Activated CD4-positive, alpha-beta T cell treated with anti-CD3 and anti-CD28 coated beads, Interleukin-2, amount 10 ng/mL, durations not matched to agents 24 days and 14 days (primary cell): Measurements from ENCODE around the gene MARCHF2. TPM values are rescaled to one million over a fixed set of nuclear protein-coding genes. Genes with fewer than 3 reads are reported as not detected.

Experiments used
- DNase-seq: peaks from one replicate; pipeline ENCODE4 v3.0.0; 2022
- H3K27ac Mint-ChIP-seq: one replicate; pipeline ENCODE4 v1.8.0; 2022; ENCODE audit warnings: mild to moderate bottlenecking, mixed read lengths
- H3K27me3 Mint-ChIP-seq: one replicate; pipeline ENCODE4 v1.8.0; 2022; ENCODE audit warnings: mixed read lengths
- H3K36me3 Mint-ChIP-seq: one replicate; pipeline ENCODE4 v1.8.0; 2022; ENCODE audit warnings: low read depth, mild to moderate bottlenecking, mixed read lengths
- H3K4me1 Mint-ChIP-seq: one replicate; pipeline ENCODE4 v1.8.0; 2021; ENCODE audit warnings: mixed read lengths
- H3K4me3 Mint-ChIP-seq: one replicate; pipeline ENCODE4 v1.8.0; 2022; ENCODE audit warnings: mild to moderate bottlenecking, moderate library complexity, mixed read lengths
- H3K9me3 Mint-ChIP-seq: one replicate; pipeline ENCODE4 v1.8.0; 2021; ENCODE audit warnings: mixed read lengths
- intact Hi-C: fragments of 100-400 bp; cut with micrococcal nuclease; formaldehyde crosslinking; loops from one replicate; pipeline ENCODE4 v1.15.1; 2023
- total RNA-seq: library from RNA; stranded (reverse); gene quantifications from 2 replicates; pipeline ENCODE4 v1.2.3, GENCODE V29; 2022

The MARCHF2 gene
- total RNA-seq, 1 donor from 2014 or later = 7.9 TPM

DNA sequence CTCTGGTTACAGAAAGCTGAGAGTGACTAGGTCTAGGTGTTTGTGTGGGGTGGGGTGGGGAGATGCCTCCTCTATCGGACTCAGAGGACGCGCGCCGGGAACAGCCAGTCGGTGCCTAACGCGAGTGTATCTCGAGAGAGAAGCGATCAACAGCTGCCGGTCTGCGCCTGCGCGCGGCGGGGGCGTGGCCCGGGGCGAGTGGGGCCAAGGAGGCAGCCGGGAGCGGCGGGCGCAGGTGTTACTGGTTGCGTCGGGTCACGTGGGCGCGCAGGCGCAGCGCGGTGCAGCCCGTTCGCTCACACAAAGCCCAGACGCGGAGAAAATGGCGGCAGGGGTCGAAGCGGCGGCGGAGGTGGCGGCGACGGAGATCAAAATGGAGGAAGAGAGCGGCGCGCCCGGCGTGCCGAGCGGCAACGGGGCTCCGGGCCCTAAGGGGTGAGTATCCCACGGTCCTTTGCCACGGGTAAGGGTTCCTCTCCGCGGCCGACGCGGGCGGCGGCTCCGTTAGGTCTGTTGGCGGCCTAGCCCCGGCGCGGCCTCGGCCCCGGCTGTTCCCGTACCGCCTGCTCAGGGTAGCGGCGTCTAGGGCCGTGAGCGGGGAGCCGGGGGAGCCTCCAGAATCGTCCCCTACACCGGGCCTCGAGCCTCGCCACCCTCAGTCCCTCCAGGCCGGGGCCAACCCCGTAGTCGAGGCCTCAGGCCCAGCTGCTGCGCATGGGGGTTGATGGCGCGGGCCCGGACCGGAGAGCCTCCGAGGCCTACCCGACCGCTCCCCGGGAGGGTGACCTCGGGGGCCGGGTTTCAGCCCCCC lies 31.8 kb downstream of the MARCHF2 start, which contains the start of gene HNRNPM:
Gene HNRNPM, plus strand, starts transcription at position 299 of the 811 bp plus-strand sequence. Its CDS starts 24 bp downstream, at position 323.
- Mint-ChIP-seq H3K4me3 (peak within 1 kb of the TSS; percentile 96), H3K9me3 (no peaks in the 10 kb centered on the region), H3K36me3 (peaks cover 29% of the 10 kb centered on the region), H3K27me3 (no peaks in the 10 kb centered on the region), H3K4me1 (peaks cover 25% of the 10 kb centered on the region), H3K27ac (peak within 1 kb of the TSS; percentile 99)
- DNase-seq = peak; percentile 100
- intact Hi-C loops = loop anchor here (1.0 to 10.0 kb wide), 4 partner anchors 32 to 130 kb away; partner anchors contain the start of genes MARCHF2, MYO1F, RAB11B and ZNF414

DNA sequence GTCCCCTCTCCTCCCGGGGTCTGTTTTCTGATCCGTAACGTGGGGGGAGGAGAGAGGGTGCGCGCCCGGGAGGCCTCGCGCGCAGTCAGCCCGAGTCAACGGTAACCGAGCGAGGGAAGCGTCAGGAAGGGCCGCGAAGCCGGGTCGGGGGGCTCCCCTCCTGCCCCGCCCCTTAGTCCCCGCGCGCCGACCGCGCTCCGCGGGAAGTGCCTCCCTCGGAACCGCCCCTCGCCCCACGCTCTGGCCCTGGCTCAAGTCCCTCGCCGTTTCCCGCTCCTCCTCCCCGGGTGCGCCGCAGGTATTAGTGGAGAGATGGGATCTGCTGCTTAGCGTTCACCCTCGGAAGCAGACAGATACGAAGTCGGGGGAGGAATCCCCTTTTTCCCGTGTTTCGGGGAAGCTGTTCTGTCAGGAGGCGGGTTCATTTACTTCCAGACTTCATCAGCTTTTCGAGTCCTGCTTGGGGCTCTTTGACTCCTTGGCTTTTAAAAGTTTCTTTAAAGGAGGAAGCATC lies 32.4 kb downstream of the MARCHF2 start:
- no peaks in the 10 kb centered on the region for H3K27me3 Mint-ChIP-seq
- intact Hi-C loops = loop anchor here (2.0 to 10.0 kb wide), 3 partner anchors 55 to 129 kb away; partner anchors contain the start of genes MYO1F, RAB11B and ZNF414

GRCh38 chr19:8446061-8446709 lies 33.1 kb downstream of the MARCHF2 start:
- intact Hi-C loops = loop anchor here (10.0 kb wide), 1 partner anchor 129 kb away; the partner anchor contains the start of gene MYO1F
- no peaks in the 10 kb centered on the region for H3K27me3 Mint-ChIP-seq
- no peak for DNase-seq
- peak overlapping the region; percentile 87 for H3K27ac Mint-ChIP-seq
- H3K4me1 Mint-ChIP-seq = peaks cover 30% of the 10 kb centered on the region
- H3K9me3 Mint-ChIP-seq = no peaks in the 10 kb centered on the region
- peaks cover 31% of the 10 kb centered on the region for H3K36me3 Mint-ChIP-seq
- peak overlapping the region; percentile 92 for H3K4me3 Mint-ChIP-seq

More for the DNA sequence above, 32.4 kb downstream of the MARCHF2 start:
- H3K9me3 Mint-ChIP-seq = no peaks in the 10 kb centered on the region
- peak overlapping the region; percentile 87 for H3K27ac Mint-ChIP-seq
- DNase-seq = peak; percentile 88
- H3K36me3 Mint-ChIP-seq = peaks cover 29% of the 10 kb centered on the region
- H3K4me1 Mint-ChIP-seq = peaks cover 27% of the 10 kb centered on the region
- H3K4me3 Mint-ChIP-seq = peak overlapping the region; percentile 92

DNA sequence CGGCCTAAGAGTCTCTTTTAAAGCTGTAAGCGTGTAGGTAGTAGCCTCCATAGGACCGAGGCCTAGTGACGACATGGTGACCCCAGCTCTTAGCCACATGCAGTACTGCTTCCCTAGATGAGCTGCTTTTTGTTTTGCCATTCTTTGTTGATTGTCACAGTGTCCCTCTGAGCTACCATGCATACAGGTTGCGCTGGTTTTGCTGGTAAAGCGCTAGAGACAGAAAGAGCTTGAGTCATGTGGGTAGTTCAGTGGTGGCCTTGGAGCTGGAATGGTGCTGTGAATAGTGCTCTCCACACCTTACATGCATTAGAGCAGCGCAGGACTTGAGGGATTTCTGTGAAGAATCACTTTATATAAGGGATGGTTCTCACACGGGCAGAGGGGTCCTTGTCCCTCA lies 36.7 kb downstream of the MARCHF2 start:
- Mint-ChIP-seq H3K4me3 (peak overlapping the region; percentile 5), H3K36me3 (peaks cover 47% of the 10 kb centered on the region), H3K27me3 (no peaks in the 10 kb centered on the region), H3K27ac (no peak overlapping the region), H3K9me3 (no peaks in the 10 kb centered on the region), H3K4me1 (peaks cover 50% of the 10 kb centered on the region)
- intact Hi-C loops = loop anchor here (10.0 kb wide), 1 partner anchor 125 kb away; the partner anchor contains the start of gene MYO1F
- DNase-seq = no peak

DNA sequence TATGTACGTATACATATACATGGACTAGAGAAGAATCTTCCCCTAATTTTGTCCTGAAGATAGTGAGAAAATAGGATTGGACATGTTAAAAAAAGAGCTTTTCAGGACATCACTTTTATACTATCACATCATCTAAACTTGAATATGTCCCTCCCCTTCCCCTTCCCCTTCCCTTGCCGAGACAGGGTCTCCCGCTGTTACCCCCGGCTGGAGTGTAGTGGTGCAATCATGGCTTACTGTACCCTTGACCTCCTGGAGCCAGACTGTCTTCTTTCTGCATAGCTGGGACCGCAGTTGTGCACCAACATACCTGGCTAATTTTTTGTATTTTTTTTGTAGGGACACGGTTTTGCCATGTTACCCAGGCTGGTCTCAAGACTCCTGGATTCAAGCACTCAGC lies 38.3 kb downstream of the MARCHF2 start:
- peaks cover 44% of the 10 kb centered on the region for H3K36me3 Mint-ChIP-seq
- DNase-seq = no peak
- peaks cover 51% of the 10 kb centered on the region for H3K4me1 Mint-ChIP-seq
- H3K27ac Mint-ChIP-seq = peak overlapping the region; percentile 11
- intact Hi-C loops = no loop called here
- no peak overlapping the region for H3K4me3 Mint-ChIP-seq
- H3K9me3 Mint-ChIP-seq = no peaks in the 10 kb centered on the region
- H3K27me3 Mint-ChIP-seq = no peaks in the 10 kb centered on the region

DNA sequence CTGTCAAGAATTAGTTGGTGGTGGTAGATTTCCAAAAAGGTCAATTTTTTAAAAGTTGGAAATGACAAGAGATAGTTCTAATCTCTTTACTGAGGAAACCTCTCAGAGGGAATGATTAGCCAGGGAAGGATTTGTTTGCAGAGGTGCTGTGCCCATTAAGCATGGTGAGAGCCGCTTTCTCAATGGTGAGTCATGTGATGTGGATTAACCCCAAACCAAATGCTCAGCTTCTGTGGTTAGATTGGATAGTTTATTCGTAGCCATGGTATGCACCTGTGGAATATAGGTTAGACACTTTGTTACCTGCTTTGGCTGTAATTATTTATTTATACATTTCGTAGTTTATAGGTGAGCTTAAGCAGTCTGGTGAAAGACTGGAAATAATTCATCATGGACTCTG lies 38.8 kb downstream of the MARCHF2 start:
- Mint-ChIP-seq H3K36me3 (peaks cover 49% of the 10 kb centered on the region), H3K27me3 (no peaks in the 10 kb centered on the region), H3K4me1 (peaks cover 53% of the 10 kb centered on the region), H3K4me3 (no peak overlapping the region), H3K27ac (peak overlapping the region; percentile 54), H3K9me3 (no peaks in the 10 kb centered on the region)
- intact Hi-C loops = no loop called here
- no peak for DNase-seq

GRCh38 chr19:8452446-8453123 lies 39.5 kb downstream of the MARCHF2 start:
- DNase-seq = no peak
- H3K9me3 Mint-ChIP-seq = no peaks in the 10 kb centered on the region
- intact Hi-C loops = no loop called here
- peaks cover 50% of the 10 kb centered on the region for H3K4me1 Mint-ChIP-seq
- no peaks in the 10 kb centered on the region for H3K27me3 Mint-ChIP-seq
- H3K4me3 Mint-ChIP-seq = no peak overlapping the region
- H3K36me3 Mint-ChIP-seq = peaks cover 44% of the 10 kb centered on the region
- H3K27ac Mint-ChIP-seq = no peak overlapping the region

DNA sequence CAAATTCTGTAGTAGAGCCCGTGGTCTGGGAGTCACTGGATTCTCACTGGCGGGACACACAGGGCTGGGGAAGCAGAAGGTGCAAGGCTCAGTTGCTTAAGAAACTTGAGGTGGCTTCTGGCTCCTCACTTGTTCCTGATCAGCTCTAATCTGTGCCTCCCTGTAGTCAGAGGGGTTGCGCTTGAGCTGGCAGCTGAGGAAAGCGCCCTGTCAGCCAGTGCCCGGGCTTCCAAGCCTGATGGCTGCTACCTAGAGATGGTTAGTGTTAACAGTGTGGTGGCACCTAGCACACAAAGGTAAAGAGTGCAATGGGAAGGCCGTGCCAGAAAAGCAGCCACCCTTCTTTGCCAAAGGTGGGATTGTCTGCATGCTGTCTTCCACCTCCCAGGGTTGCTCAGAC lies 40.5 kb downstream of the MARCHF2 start:
- Mint-ChIP-seq H3K36me3 (peaks cover 48% of the 10 kb centered on the region), H3K4me1 (peaks cover 56% of the 10 kb centered on the region), H3K27me3 (no peaks in the 10 kb centered on the region), H3K27ac (no peak overlapping the region), H3K9me3 (no peaks in the 10 kb centered on the region), H3K4me3 (no peak overlapping the region)
- intact Hi-C loops = no loop called here
- DNase-seq = no peak

- DNase-seq = no peak
- H3K36me3 Mint-ChIP-seq = peaks cover 46% of the 10 kb centered on the region
- H3K27ac Mint-ChIP-seq = no peak overlapping the region
- H3K4me1 Mint-ChIP-seq = peaks cover 51% of the 10 kb centered on the region
- intact Hi-C loops = no loop called here
- no peak overlapping the region for H3K4me3 Mint-ChIP-seq
- no peaks in the 10 kb centered on the region for H3K27me3 Mint-ChIP-seq
- no peaks in the 10 kb centered on the region for H3K9me3 Mint-ChIP-seq
These were observed 41.1 kb downstream of the MARCHF2 start for GRCh38 chr19:8454218-8454617.

GRCh38 chr19:8455018-8455417 lies 41.9 kb downstream of the MARCHF2 start:
- Mint-ChIP-seq H3K27me3 (no peaks in the 10 kb centered on the region), H3K9me3 (no peaks in the 10 kb centered on the region), H3K27ac (no peak overlapping the region), H3K36me3 (peaks cover 46% of the 10 kb centered on the region), H3K4me1 (peaks cover 53% of the 10 kb centered on the region), H3K4me3 (no peak overlapping the region)
- DNase-seq = no peak
- intact Hi-C loops = no loop called here

DNA sequence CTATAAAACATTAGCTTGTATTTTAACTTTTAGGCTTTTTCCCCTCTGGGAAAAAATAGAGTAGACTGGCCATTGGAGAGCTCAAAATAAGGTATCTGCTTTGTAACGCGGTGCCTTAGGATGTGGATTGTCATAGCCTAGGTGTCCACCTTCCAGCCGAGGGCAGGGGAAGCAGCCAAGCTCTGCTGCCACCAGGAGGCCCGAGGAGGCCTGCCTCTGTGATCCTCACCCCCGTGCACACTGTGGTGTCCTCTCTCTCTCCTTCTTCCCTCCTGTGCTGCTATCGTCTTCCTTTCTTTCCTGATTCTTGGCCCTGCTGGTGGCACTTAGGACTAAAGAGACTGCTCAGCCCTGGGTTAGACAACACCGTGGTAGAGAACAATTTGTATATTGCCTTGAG lies 43.0 kb downstream of the MARCHF2 start:
- Mint-ChIP-seq H3K36me3 (peaks cover 45% of the 10 kb centered on the region), H3K4me3 (no peak overlapping the region), H3K9me3 (no peaks in the 10 kb centered on the region), H3K27me3 (no peaks in the 10 kb centered on the region), H3K27ac (no peak overlapping the region), H3K4me1 (peaks cover 58% of the 10 kb centered on the region)
- DNase-seq = no peak
- intact Hi-C loops = no loop called here

DNA sequence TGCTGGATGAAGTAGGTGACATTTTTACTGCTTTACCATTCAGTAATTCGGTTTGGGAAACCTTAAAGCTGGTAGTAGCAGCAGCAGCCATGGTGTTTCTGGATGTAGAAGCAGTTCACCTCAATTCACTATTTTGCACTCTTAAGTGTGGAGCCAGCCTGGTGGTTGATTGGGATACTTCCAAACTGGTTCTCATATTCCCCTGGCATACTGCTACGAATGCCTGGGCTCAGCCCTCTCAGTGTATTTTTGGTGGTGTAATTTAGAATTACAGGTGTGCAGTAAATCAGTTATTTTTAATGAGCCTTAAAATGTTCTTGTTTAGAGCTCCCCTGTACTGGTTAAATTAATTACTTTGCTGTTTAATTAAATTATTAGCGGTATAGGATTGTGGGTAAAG lies 44.1 kb downstream of the MARCHF2 start:
- Mint-ChIP-seq H3K36me3 (peaks cover 41% of the 10 kb centered on the region), H3K4me3 (no peak overlapping the region)

GRCh38 chr19:8457827-8458226 lies 44.7 kb downstream of the MARCHF2 start:
- Mint-ChIP-seq H3K27ac (no peak overlapping the region), H3K9me3 (no peaks in the 10 kb centered on the region), H3K4me1 (peaks cover 49% of the 10 kb centered on the region), H3K4me3 (no peak overlapping the region), H3K27me3 (no peaks in the 10 kb centered on the region), H3K36me3 (peaks cover 42% of the 10 kb centered on the region)
- intact Hi-C loops = no loop called here
- no peak for DNase-seq

More for the DNA sequence above, 44.1 kb downstream of the MARCHF2 start:
- no peaks in the 10 kb centered on the region for H3K9me3 Mint-ChIP-seq
- peaks cover 50% of the 10 kb centered on the region for H3K4me1 Mint-ChIP-seq
- intact Hi-C loops = no loop called here
- no peaks in the 10 kb centered on the region for H3K27me3 Mint-ChIP-seq
- no peak for DNase-seq
- no peak overlapping the region for H3K27ac Mint-ChIP-seq
